ENCODE measurements around the gene GNMT. TPM values are rescaled to one million over a fixed set of nuclear protein-coding genes. Genes with fewer than 3 reads are reported as not detected.

The GNMT gene
- total RNA-seq, 4 donors from 2014 or later: 0.76 TPM; not detected in 3

- H3K4me1 ChIP-seq: peaks cover 26 to 39% (median 30%) of the 10 kb centered on the region in 3 donors
- 68 to 92% methylated on average over 4 of the region's 6 CpGs for WGBS, 2 donors
- H3K9me3 ChIP-seq: no peaks in the 10 kb centered on the region
- no peak overlapping the region for H3K4me3 ChIP-seq
- no peak for TF ChIP-seq POLR2A (IDR thresholded peaks at IDR 0.05)
- TF ChIP-seq, protein P1, sequence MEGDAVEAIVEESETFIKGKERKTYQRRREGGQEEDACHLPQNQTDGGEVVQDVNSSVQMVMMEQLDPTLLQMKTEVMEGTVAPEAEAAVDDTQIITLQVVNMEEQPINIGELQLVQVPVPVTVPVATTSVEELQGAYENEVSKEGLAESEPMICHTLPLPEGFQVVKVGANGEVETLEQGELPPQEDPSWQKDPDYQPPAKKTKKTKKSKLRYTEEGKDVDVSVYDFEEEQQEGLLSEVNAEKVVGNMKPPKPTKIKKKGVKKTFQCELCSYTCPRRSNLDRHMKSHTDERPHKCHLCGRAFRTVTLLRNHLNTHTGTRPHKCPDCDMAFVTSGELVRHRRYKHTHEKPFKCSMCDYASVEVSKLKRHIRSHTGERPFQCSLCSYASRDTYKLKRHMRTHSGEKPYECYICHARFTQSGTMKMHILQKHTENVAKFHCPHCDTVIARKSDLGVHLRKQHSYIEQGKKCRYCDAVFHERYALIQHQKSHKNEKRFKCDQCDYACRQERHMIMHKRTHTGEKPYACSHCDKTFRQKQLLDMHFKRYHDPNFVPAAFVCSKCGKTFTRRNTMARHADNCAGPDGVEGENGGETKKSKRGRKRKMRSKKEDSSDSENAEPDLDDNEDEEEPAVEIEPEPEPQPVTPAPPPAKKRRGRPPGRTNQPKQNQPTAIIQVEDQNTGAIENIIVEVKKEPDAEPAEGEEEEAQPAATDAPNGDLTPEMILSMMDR (IDR thresholded peaks at IDR 0.05): no peak
- no peak overlapping the region for H3K27ac ChIP-seq
- no peaks in the 10 kb centered on the region for H3K27me3 ChIP-seq
- H3K36me3 ChIP-seq: peaks cover 21 to 63% (median 21%) of the 10 kb centered on the region in 3 donors
- DNase-seq: no peak
- intact Hi-C loops (cut with DNase I): no loop called here
Observed at GRCh38 chr6:43011207-43011606, 50.7 kb downstream of the GNMT start.

GRCh38 chr6:43012364-43012763 lies 51.8 kb downstream of the GNMT start:
- Histone ChIP-seq H3K27ac (peak overlapping the region in 1 of 4 donors; percentile 81), H3K36me3 (peaks cover 14 to 59% (median 15%) of the 10 kb centered on the region in 3 donors), H3K4me3 (peak overlapping the region in 1 of 4 donors; percentile 68), H3K9me3 (no peaks in the 10 kb centered on the region), H3K4me1 (peaks cover 35 to 50% (median 41%) of the 10 kb centered on the region in 3 donors), H3K27me3 (no peaks in the 10 kb centered on the region)
- intact Hi-C loops (cut with DNase I): no loop called here
- no peak for DNase-seq
- TF ChIP-seq, protein P1 (IDR thresholded peaks at IDR 0.05): no peak
- TF ChIP-seq POLR2A (IDR thresholded peaks at IDR 0.05): no peak
- 39 to 73% methylated on average over 5 to 6 of the region's 6 CpGs for WGBS, 2 donors

DNA sequence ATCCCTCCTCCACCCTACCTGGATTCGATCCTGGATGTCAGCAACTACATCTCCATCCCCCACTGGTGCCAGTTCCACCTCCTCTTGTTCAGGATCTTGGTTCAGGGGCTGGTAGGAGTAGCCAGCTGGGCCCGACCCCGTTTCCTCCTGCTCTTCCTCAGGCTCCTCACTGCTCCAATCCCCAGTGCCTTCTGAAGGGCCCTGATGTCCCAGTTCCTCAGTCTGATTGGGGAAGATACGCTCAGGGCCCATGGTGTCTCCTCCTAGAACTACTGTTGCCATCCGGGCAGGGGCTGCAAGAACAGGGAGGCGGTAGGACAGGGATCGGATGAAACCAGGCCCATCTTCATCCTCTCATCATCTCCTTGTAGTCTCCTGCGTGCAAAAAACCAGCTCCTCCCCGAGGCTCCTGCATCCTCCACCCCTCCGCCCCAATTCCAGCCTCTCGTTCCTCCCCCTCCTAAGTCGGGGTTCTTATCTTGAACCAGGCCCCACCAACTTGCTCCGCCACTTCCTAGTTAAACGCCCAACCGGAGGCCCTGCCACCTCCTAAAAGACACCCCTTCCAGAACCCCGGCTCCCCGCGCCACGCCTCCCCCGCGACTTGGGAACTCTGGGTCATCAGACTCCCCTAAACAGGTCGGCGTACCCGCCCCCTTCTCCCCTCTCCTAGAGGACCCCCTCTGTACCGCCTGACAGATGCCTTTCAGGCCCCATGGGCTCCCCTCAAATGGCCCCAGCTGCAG lies 52.7 kb downstream of the GNMT start:
- peaks cover 20 to 59% (median 21%) of the 10 kb centered on the region in 3 donors for H3K36me3 ChIP-seq
- peak; percentile 74 for DNase-seq

More for the DNA sequence above, 52.7 kb downstream of the GNMT start:
- Histone ChIP-seq H3K9me3 (no peaks in the 10 kb centered on the region), H3K27ac (peak overlapping the region; percentile 78 to 88 (median 82)), H3K4me3 (peak overlapping the region; percentile 68 to 91 (median 70)), H3K4me1 (peaks cover 35 to 55% (median 44%) of the 10 kb centered on the region in 3 donors), H3K27me3 (no peaks in the 10 kb centered on the region)
- WGBS, 2 donors: 0% methylated on average over 12 to 14 of the region's 25 CpGs
- no peak for TF ChIP-seq POLR2A (IDR thresholded peaks at IDR 0.05)
- TF ChIP-seq, protein P1 (IDR thresholded peaks at IDR 0.05): no peak
- intact Hi-C loops (cut with DNase I): no loop called here

Other genes with a start within 250 kb of the GNMT start
- gene PRPH2, start 238.2 kb upstream of the GNMT start, total RNA-seq: 1 to 10 TPM in 1 of 4 donors, under 1 TPM in 1, not detected in 2; 0.94 to 1.3 TPM
- gene TBCC, start 214.7 kb upstream of the GNMT start, total RNA-seq: 10 to 100 TPM; 16.2 to 32.9 (median 24.8) TPM
- gene BICRAL, start 178.7 kb upstream of the GNMT start, total RNA-seq: 10 to 100 TPM in 2 of 4 donors, 1 to 10 TPM in 2; 5.8 to 13.9 (median 8.9) TPM
- 100 to 1,000 TPM in 1 of 4 donors, 10 to 100 TPM in 3; 67.4 to 122 (median 92.2) TPM for gene RPL7L1, start 81.1 kb upstream of the GNMT start, total RNA-seq
- not detected for gene PTCRA, start 44.7 kb upstream of the GNMT start, total RNA-seq
- 10 to 100 TPM; 10.3 to 24.6 (median 17.7) TPM for gene CNPY3, start 31.3 kb upstream of the GNMT start, total RNA-seq
- gene PEX6, start 18.4 kb downstream of the GNMT start, total RNA-seq: 10 to 100 TPM; 11.3 to 21.2 (median 17.1) TPM
- 10 to 100 TPM; 15.6 to 35.9 (median 27.4) TPM for gene PPP2R5D, start 23.8 kb downstream of the GNMT start, total RNA-seq
- gene MEA1, start 53.2 kb downstream of the GNMT start, total RNA-seq: 10 to 100 TPM; 28.9 to 56.6 (median 49.1) TPM
- 10 to 100 TPM; 35.7 to 62.9 (median 48.5) TPM for gene KLHDC3, start 53.5 kb downstream of the GNMT start, total RNA-seq
- 10 to 100 TPM; 52.5 to 66.4 (median 65.4) TPM for gene RRP36, start 60.9 kb downstream of the GNMT start, total RNA-seq
- gene CUL7, start 93.1 kb downstream of the GNMT start, total RNA-seq: 10 to 100 TPM in 1 of 4 donors, 1 to 10 TPM in 3; 6.5 to 10.8 (median 8.0) TPM
- 10 to 100 TPM; 23.3 to 29.1 (median 24.5) TPM for gene MRPL2, start 98.7 kb downstream of the GNMT start, total RNA-seq
- gene KLC4, start 98.9 kb downstream of the GNMT start, total RNA-seq: 10 to 100 TPM in 2 of 4 donors, 1 to 10 TPM in 2; 4.5 to 15.8 (median 9.4) TPM
- 10 to 100 TPM; 30.6 to 44.1 (median 36.7) TPM for gene PTK7, start 115.6 kb downstream of the GNMT start, total RNA-seq
- gene SRF, start 210.5 kb downstream of the GNMT start, total RNA-seq: 10 to 100 TPM; 22.0 to 38.9 (median 35.3) TPM
- gene CUL9, start 221.4 kb downstream of the GNMT start, total RNA-seq: 10 to 100 TPM; 26.2 to 50.9 (median 32.5) TPM

Data from esophagus squamous epithelium (tissue), 5 donors.